Stomach (tissue), 4 donors: Measurements from ENCODE around the gene CEP170.

Experiments
- POLR2A ChIP-seq, 4 donors: fragments of 450-650 bp; IDR thresholded peaks; one replicate each; pipeline ENCODE4 v1.6.1; 2016; ENCODE audit warnings: antibody characterized with exemption in 4 of 4, control low read depth in 2 of 4, mild to moderate bottlenecking in 1 of 4, moderate library complexity in 1 of 4
- TF ChIP-seq, protein P1 (sequence below), 7 experiments: fragments of 450-650 bp in 4 of 7; fragments of 200-600 bp in 3 of 7; sonication (generic) in 3 of 7; IDR thresholded peaks; one replicate each; pipeline ENCODE4 v1.5.1; 2016 to 2019; ENCODE audit warnings: antibody characterized with exemption in 7 of 7, control low read depth in 2 of 7, mild to moderate bottlenecking in 1 of 7

DNA sequence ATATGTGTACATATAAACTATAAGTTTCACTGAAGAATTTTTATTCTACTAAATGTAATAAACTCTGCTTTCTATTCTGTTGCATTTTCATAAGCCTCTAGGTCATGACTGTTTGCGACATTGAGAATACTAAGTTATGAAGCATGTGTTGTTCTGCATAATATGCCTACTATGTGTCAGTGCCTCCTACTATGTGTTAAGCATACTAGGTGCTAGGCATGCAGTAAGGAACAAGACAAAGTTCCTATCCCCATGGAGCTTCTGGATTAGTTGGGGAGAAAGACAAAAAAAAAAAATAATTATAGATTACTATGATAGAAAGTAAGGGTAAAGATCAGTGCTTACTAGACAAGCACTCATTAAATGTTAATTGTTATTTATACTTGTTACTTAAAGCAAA lies 2.1 kb upstream of the CEP170 start:
- TF ChIP-seq, protein P1, sequence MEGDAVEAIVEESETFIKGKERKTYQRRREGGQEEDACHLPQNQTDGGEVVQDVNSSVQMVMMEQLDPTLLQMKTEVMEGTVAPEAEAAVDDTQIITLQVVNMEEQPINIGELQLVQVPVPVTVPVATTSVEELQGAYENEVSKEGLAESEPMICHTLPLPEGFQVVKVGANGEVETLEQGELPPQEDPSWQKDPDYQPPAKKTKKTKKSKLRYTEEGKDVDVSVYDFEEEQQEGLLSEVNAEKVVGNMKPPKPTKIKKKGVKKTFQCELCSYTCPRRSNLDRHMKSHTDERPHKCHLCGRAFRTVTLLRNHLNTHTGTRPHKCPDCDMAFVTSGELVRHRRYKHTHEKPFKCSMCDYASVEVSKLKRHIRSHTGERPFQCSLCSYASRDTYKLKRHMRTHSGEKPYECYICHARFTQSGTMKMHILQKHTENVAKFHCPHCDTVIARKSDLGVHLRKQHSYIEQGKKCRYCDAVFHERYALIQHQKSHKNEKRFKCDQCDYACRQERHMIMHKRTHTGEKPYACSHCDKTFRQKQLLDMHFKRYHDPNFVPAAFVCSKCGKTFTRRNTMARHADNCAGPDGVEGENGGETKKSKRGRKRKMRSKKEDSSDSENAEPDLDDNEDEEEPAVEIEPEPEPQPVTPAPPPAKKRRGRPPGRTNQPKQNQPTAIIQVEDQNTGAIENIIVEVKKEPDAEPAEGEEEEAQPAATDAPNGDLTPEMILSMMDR (IDR thresholded peaks at IDR 0.05) = no peak
- no peak for TF ChIP-seq POLR2A (IDR thresholded peaks at IDR 0.05)
